Adrenal gland (tissue), 12 donors: ENCODE results near the gene RPTOR. TPM values are rescaled to one million over a fixed set of nuclear protein-coding genes. Genes with fewer than 3 reads are reported as not detected.

Source experiments
- DNase-seq, 7 donors: peaks; one replicate each; pipeline ENCODE4 v3.0.0-alpha.2; 2019 to 2020
- H3K27ac ChIP-seq, 5 donors: fragments of 200-600 bp; sonication (generic) in 4 of 5; 1 replicate in 3 of 5; 2 replicates in 2 of 5; pipeline versions ENCODE4 v1.5.1 to v1.8.0; 2016 to 2020; ENCODE audit warnings: mild to moderate bottlenecking in 1 of 5
- H3K27me3 ChIP-seq: fragments of 200-600 bp; 2 replicates; pipeline ENCODE4 v1.8.0; 2021
- H3K36me3 ChIP-seq, 2 donors: fragments of 200-600 bp; replicated peaks in 1 of 2; 1 replicate in 1 of 2; 2 replicates in 1 of 2; pipeline versions ENCODE4 v1.5.1 to v1.8.0; 2018 to 2022
- H3K4me1 ChIP-seq, 2 donors: fragments of 200-600 bp; replicated peaks in 1 of 2; 1 replicate in 1 of 2; 2 replicates in 1 of 2; pipeline versions ENCODE4 v1.5.1 to v1.8.0; 2018 to 2021
- H3K4me3 ChIP-seq, 4 donors: fragments of 200-600 bp; sonication (generic) in 3 of 4; one replicate each; pipeline ENCODE4 v1.5.1; 2016 to 2018
- H3K9me3 ChIP-seq, 3 donors: fragments of 200-600 bp; sonication (generic) in 1 of 3; replicated peaks in 1 of 3; 1 replicate in 2 of 3; 2 replicates in 1 of 3; pipeline versions ENCODE4 v1.5.1 to v1.8.0; 2016 to 2021
- POLR2A ChIP-seq, 2 donors: fragments of 450-650 bp; IDR thresholded peaks; one replicate each; pipeline ENCODE4 v1.6.1; 2017; ENCODE audit warnings: antibody characterized with exemption in 2 of 2, mild to moderate bottlenecking in 2 of 2, moderate library complexity in 1 of 2
- WGBS, 4 donors: extraction: QIAGEN DNeasy Blood & Tissue Kit in 2 of 4; methylation state at CpG; one replicate each; pipeline versions ENCODE4 v1.1.5 to v1.1.7; 2013 to 2017; 5-methylcytosine and 5-hydroxymethylcytosine counted together
- intact Hi-C, 2 donors: fragments of 100-400 bp; cut with DNase I; formaldehyde crosslinking; loops; one replicate each; pipeline versions ENCODE4 v1.14.1 to v1.15.0; 2022 to 2023
- polyA plus RNA-seq, 3 donors: library from polyadenylated mRNA; stranded (reverse); fragments of 200-250 nt in 2 of 3; fragments of 350-450 nt in 1 of 3; fragmentation: Illumina TruSeq in 1 of 3; extraction: RNeasy Lipid Tissue Mini Kit (QIAGEN cat#74804) in 1 of 3; gene quantifications; one replicate each; pipeline ENCODE4 v1.2.3, GENCODE V29; 2013 to 2014
- total RNA-seq, 9 donors: library from RNA; depleted of rRNA in 4 of 9; stranded (reverse); fragments of >200 nt in 4 of 9; fragments of 120-200 nt in 1 of 9; fragmentation: NEBNext Ultra II Directional in 1 of 9; extraction: Animal tissue kit (Norgen Biotek cat#: 25700) in 1 of 9; gene quantifications; one replicate each; pipeline versions ENCODE4 v1.1.0 to v1.2.4, GENCODE V29; 2013 to 2023
- TF ChIP-seq, protein P1 (sequence below), 6 experiments: fragments of 450-650 bp in 4 of 6; fragments of 200-600 bp in 2 of 6; sonication (generic) in 1 of 6; IDR thresholded peaks; 1 replicate in 5 of 6; 2 replicates in 1 of 6; pipeline versions ENCODE4 v1.5.1 to v1.8.0; 2016 to 2021; ENCODE audit warnings: antibody characterized with exemption in 6 of 6, mild to moderate bottlenecking in 2 of 6, moderate library complexity in 1 of 6
- donor health status: healthy with polysubstance abuse.
- donor health status: Bipolar disorder and iron deficiency.
- donor health status: DM: yes; HTN: yes; CAD: no.
- donor health status: DM: no; HTN: no; CAD: no.
- donor health status: DM: no; HTN: no; CAD: no.
- donor health status: DM: yes; HTN: yes; CAD: no.

The RPTOR gene
- total and polyA plus RNA-seq, 12 donors, result 9.7 to 53.3 (median 29.7) TPM

DNA sequence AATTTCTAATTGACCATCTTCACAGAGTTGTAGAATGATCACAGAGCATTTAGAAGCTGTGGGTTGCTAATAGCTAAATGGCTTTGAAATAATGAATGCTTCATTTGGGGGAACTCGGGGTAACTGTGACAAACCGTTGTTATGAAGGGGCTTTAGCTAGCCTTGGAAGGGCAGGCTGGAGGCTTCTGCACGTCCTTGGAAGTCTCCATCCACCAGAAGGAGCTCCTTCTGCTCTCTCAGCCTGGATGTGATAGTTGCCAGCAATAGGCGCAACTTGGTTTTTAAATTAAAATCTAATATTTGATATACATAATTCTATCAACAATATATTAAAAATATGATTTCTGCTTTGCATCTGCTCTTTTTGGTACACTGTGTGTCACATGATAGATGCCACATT is 200.5 kb downstream of the RPTOR start:
- Histone ChIP-seq H3K9me3 (no peaks in the 10 kb centered on the region), H3K27ac (no peak overlapping the region), H3K4me3 (no peak overlapping the region), H3K4me1 (peaks cover 0 to 10% of the 10 kb centered on the region in 2 donors), H3K27me3 (no peaks in the 10 kb centered on the region), H3K36me3 (no peaks in the 10 kb centered on the region)
- intact Hi-C loops, result no loop called here
- no peak for DNase-seq
- TF ChIP-seq POLR2A (IDR thresholded peaks at IDR 0.05), result no peak
- TF ChIP-seq, protein P1, sequence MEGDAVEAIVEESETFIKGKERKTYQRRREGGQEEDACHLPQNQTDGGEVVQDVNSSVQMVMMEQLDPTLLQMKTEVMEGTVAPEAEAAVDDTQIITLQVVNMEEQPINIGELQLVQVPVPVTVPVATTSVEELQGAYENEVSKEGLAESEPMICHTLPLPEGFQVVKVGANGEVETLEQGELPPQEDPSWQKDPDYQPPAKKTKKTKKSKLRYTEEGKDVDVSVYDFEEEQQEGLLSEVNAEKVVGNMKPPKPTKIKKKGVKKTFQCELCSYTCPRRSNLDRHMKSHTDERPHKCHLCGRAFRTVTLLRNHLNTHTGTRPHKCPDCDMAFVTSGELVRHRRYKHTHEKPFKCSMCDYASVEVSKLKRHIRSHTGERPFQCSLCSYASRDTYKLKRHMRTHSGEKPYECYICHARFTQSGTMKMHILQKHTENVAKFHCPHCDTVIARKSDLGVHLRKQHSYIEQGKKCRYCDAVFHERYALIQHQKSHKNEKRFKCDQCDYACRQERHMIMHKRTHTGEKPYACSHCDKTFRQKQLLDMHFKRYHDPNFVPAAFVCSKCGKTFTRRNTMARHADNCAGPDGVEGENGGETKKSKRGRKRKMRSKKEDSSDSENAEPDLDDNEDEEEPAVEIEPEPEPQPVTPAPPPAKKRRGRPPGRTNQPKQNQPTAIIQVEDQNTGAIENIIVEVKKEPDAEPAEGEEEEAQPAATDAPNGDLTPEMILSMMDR (IDR thresholded peaks at IDR 0.05), result no peak
- 71 to 89% (median 83%) methylated on average over 4 of the region's 4 CpGs for WGBS, 4 donors

DNA sequence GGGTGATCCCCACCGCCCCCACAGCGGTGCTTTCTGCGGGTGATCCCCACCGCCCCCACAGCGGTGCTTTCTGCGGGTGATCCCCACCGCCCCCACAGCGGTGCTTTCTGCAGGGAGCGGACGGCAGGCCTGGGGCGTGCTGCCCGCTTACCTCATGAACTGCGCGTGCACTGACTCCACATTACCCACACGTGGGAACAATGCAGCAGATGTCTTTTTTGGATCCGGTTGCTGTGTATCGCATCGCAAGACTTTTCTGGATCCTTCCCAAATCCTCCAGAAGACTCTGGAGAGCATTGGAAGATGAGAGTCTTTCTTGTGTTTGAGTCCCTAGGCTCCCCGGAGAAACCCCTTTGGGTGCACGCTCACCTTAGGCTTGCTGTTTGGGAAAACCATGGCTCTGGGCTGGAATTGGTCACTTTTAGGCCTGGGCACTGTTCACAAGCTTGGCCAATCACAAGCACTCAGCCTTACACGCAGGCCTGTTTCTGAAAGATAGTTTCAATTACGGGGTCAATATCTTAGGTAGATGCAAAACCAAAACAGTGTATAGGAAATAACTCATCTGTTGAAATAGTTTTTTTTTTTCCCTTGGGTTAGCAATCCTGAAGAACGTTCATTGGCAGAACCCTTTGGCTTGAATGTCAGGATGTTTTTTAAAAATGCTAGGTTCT is 201.8 kb downstream of the RPTOR start:
- TF ChIP-seq, protein P1 (IDR thresholded peaks at IDR 0.05), result no peak
- no peak for TF ChIP-seq POLR2A (IDR thresholded peaks at IDR 0.05)
- Histone ChIP-seq H3K4me3 (no peak overlapping the region), H3K9me3 (no peaks in the 10 kb centered on the region), H3K4me1 (peaks cover 0 to 10% of the 10 kb centered on the region in 2 donors), H3K36me3 (no peaks in the 10 kb centered on the region), H3K27ac (no peak overlapping the region), H3K27me3 (no peaks in the 10 kb centered on the region)
- no peak for DNase-seq
- 92 to 100% (median 95%) methylated on average over 14 to 20 of the region's 23 CpGs for WGBS, 4 donors
- intact Hi-C loops, result no loop called here

- H3K4me1 ChIP-seq, result peaks cover 0 to 10% of the 10 kb centered on the region in 2 donors
- WGBS, 4 donors, result 88 to 94% (median 92%) methylated on average over 5 to 9 of the region's 9 CpGs
- no peaks in the 10 kb centered on the region for H3K9me3 ChIP-seq
- intact Hi-C loops, result no loop called here
- H3K36me3 ChIP-seq, result no peaks in the 10 kb centered on the region
- DNase-seq, result peak in 1 of 7 donors; percentile 45
- no peak overlapping the region for H3K4me3 ChIP-seq
- H3K27ac ChIP-seq, result no peak overlapping the region
- H3K27me3 ChIP-seq, result no peaks in the 10 kb centered on the region
- no peak for TF ChIP-seq POLR2A (IDR thresholded peaks at IDR 0.05)
- TF ChIP-seq, protein P1 (IDR thresholded peaks at IDR 0.05), result no peak
These were observed 202.8 kb downstream of the RPTOR start for GRCh38 chr17:80747469-80747868.

DNA sequence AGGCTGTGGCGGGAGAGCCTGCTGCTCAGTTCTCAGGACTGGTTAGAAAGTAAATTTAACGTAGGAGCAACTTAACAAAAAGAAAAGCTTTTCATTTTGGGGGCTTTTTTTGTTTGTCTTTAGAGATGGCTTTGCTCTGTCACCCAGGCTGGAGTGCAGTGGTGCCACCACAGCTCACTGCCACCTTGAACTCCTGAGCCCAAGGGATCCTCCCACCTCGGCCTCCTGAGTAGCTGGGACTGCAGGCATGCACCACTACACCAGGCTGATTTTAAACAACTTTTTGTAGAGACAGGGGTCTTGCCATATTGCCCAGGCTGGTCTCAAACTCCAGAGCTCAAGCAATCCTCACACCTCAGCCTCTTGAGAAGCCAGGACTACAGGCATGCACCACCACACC is 205.0 kb downstream of the RPTOR start:
- 87 to 100% (median 94%) methylated on average over 3 of the region's 3 CpGs for WGBS, 4 donors
- intact Hi-C loops, result no loop called here
- TF ChIP-seq, protein P1 (IDR thresholded peaks at IDR 0.05), result no peak
- TF ChIP-seq POLR2A (IDR thresholded peaks at IDR 0.05), result no peak
- H3K9me3 ChIP-seq, result no peaks in the 10 kb centered on the region
- H3K4me3 ChIP-seq, result no peak overlapping the region
- no peaks in the 10 kb centered on the region for H3K4me1 ChIP-seq
- DNase-seq, result no peak
- peaks cover 0 to 5% of the 10 kb centered on the region in 2 donors for H3K36me3 ChIP-seq
- no peaks in the 10 kb centered on the region for H3K27me3 ChIP-seq
- H3K27ac ChIP-seq, result no peak overlapping the region
